ENCODE data around the gene APOBEC2.
A peak's percentile ranks its signal among the peaks of the same experiment; 100 is the strongest.

Gene APOBEC2

DNA sequence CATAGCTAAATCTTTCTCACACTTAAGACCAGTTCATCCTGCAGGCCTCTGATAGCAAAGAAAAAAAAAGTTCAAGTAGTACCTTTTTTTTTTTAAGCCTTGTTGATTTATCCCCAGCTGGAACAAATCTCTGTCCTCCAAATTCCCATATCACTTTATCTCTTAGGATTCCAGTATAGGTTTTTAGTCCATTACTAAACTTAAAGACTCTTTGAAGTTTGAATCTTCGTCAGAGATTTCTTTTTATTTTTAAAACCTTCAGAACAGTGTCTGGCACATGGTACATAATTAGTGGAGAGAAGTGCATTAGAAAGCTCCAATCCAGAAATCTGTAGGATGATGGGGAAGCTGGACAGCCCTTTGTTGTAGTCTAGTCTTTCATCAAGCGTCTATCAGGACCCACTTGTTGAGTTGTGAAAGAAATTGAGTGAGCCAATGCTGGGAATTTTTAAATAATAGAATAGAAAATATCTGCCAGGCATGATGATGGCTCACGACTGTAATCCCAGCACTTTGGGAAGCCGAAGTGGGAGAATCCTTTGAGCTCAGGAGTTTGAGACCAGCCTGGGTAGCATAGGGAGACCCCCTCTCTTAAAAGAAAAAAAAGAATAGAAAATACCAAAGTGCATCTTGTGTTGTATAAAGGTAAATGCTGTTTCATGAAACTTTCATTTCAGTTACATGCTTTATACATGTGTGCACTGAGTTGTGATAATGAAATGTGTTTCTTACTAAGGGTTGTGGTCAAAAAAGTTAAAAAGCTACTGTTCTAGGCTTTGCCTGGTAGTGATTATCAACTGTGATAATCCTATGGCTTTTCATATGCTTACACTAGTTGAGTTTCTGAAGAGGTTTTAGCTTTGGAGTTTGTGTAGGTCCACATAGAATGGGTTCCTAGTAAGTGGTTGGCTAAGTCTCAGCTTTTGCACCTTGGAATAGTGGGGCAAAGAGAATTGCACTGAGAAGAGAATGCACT is 22.9 kb downstream of the APOBEC2 start:
- H3K4me1 ChIP-seq (ENCODE audit: insufficient read depth, low read length): peaks cover 51% of the 10 kb centered on the region
- H3K4me2 ChIP-seq (ENCODE audit: insufficient read depth, low read length): peak overlapping the region; percentile 90; the same call in 1 of the 2 replicates
- H3K9ac ChIP-seq (ENCODE audit: low read depth, low read length): peak overlapping the region; percentile 100; the same call in 1 of the 2 replicates
- no peaks in the 10 kb centered on the region for H3K27me3 ChIP-seq (ENCODE audit: insufficient read depth, low read length, poor library complexity)
- ATAC-seq (ENCODE audit: insufficient read depth, low read depth) (no peak), DNase-seq (no peak)
- H3K9me3 ChIP-seq (ENCODE audit: insufficient read depth, low read length, severe bottlenecking): no peaks in the 10 kb centered on the region
- H3K4me3 ChIP-seq (ENCODE audit: low read depth in 1 of 2, low read length in 2 of 2): peak overlapping the region in 1 of 2 experiments; percentile 69; a peak in 1 of 4 replicates
- peaks cover 87% of the 10 kb centered on the region for H3K79me2 ChIP-seq (ENCODE audit: insufficient read depth, low read length)
- no peak overlapping the region for H2AFZ ChIP-seq (ENCODE audit: low read depth, low read length)
- no peak overlapping the region for H3K27ac ChIP-seq (ENCODE audit: low read length)
- peaks cover 64% of the 10 kb centered on the region for H3K36me3 ChIP-seq (ENCODE audit: insufficient read depth, low read length)
- TF ChIP-seq, protein P1, sequence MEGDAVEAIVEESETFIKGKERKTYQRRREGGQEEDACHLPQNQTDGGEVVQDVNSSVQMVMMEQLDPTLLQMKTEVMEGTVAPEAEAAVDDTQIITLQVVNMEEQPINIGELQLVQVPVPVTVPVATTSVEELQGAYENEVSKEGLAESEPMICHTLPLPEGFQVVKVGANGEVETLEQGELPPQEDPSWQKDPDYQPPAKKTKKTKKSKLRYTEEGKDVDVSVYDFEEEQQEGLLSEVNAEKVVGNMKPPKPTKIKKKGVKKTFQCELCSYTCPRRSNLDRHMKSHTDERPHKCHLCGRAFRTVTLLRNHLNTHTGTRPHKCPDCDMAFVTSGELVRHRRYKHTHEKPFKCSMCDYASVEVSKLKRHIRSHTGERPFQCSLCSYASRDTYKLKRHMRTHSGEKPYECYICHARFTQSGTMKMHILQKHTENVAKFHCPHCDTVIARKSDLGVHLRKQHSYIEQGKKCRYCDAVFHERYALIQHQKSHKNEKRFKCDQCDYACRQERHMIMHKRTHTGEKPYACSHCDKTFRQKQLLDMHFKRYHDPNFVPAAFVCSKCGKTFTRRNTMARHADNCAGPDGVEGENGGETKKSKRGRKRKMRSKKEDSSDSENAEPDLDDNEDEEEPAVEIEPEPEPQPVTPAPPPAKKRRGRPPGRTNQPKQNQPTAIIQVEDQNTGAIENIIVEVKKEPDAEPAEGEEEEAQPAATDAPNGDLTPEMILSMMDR (IDR thresholded peaks at IDR 0.05; ENCODE audit: borderline replicate concordance, extremely low read depth, low read length, poor library complexity, severe bottlenecking): no peak
- TF ChIP-seq EZH2 (IDR thresholded peaks at IDR 0.05; ENCODE audit: borderline replicate concordance, low read depth, low read length, severe bottlenecking): no peak
- H4K20me1 ChIP-seq (ENCODE audit: insufficient read depth, low read length): peaks cover 53% of the 10 kb centered on the region

DNA sequence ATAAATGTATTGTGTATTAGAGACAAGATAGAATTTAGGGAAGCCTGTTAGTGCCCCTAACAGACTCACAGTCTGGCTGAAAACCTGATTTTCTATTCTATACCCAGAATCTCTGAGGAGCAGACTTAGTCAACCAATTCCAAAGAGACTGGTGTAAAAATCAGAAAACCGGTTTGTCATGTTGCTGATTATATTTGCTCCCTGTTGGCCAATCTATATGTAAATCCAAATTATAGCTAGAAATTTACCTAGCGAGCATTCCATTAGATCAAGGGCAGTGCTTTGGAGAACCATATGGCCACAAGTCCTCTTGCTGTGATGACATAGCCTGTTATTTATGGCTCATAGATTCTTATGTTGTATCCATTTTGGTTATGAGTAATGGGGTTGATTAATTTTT is 24.5 kb downstream of the APOBEC2 start:
- no peak for TF ChIP-seq EZH2 (IDR thresholded peaks at IDR 0.05; ENCODE audit: borderline replicate concordance, low read depth, low read length, severe bottlenecking)
- TF ChIP-seq, protein P1 (IDR thresholded peaks at IDR 0.05; ENCODE audit: borderline replicate concordance, extremely low read depth, low read length, poor library complexity, severe bottlenecking): no peak
- no peaks in the 10 kb centered on the region for H3K9me3 ChIP-seq (ENCODE audit: insufficient read depth, low read length, severe bottlenecking)
- no peak for ATAC-seq (ENCODE audit: insufficient read depth, low read depth)
- peak overlapping the region; percentile 90; the same call in 1 of the 2 replicates for H3K4me2 ChIP-seq (ENCODE audit: insufficient read depth, low read length)
- no peaks in the 10 kb centered on the region for H3K27me3 ChIP-seq (ENCODE audit: insufficient read depth, low read length, poor library complexity)
- no peak overlapping the region for H3K4me3 ChIP-seq (ENCODE audit: low read depth in 1 of 2, low read length in 2 of 2)
- no peak overlapping the region for H2AFZ ChIP-seq (ENCODE audit: low read depth, low read length)
- H3K4me1 ChIP-seq (ENCODE audit: insufficient read depth, low read length): peaks cover 46% of the 10 kb centered on the region
- no peak for DNase-seq
- peaks cover 61% of the 10 kb centered on the region for H4K20me1 ChIP-seq (ENCODE audit: insufficient read depth, low read length)
- H3K27ac ChIP-seq (ENCODE audit: low read length): no peak overlapping the region
- no peak overlapping the region for H3K9ac ChIP-seq (ENCODE audit: low read depth, low read length)
- peaks cover 77% of the 10 kb centered on the region for H3K36me3 ChIP-seq (ENCODE audit: insufficient read depth, low read length)
- H3K79me2 ChIP-seq (ENCODE audit: insufficient read depth, low read length): peaks cover 94% of the 10 kb centered on the region

DNA sequence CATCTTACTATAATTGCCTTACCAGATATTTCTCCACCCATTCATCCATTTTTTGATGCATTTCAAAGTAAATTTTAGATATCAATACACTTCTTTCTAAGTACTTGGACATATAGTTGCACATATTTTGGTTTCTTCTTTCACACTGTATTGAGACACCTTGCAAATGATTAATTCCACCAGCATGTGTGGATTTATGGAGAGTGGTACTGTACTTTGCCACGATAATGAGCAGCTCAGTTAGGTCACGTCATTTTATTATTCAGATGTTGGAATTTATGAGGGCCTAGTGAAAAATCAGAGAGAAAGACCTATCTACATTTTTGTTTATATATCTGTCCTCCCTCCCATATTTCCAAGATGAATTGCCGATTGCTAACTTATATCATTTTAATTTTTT is 25.1 kb downstream of the APOBEC2 start:
- no peaks in the 10 kb centered on the region for H3K27me3 ChIP-seq (ENCODE audit: insufficient read depth, low read length, poor library complexity)
- ATAC-seq (ENCODE audit: insufficient read depth, low read depth) (no peak), DNase-seq (no peak)
- no peak overlapping the region for H2AFZ ChIP-seq (ENCODE audit: low read depth, low read length)
- no peak overlapping the region for H3K4me3 ChIP-seq (ENCODE audit: low read depth in 1 of 2, low read length in 2 of 2)
- H3K4me1 ChIP-seq (ENCODE audit: insufficient read depth, low read length): peaks cover 46% of the 10 kb centered on the region
- H3K36me3 ChIP-seq (ENCODE audit: insufficient read depth, low read length): peaks cover 81% of the 10 kb centered on the region
- peaks cover 98% of the 10 kb centered on the region for H3K79me2 ChIP-seq (ENCODE audit: insufficient read depth, low read length)
- peaks cover 61% of the 10 kb centered on the region for H4K20me1 ChIP-seq (ENCODE audit: insufficient read depth, low read length)
- TF ChIP-seq, protein P1 (IDR thresholded peaks at IDR 0.05; ENCODE audit: borderline replicate concordance, extremely low read depth, low read length, poor library complexity, severe bottlenecking): no peak
- TF ChIP-seq EZH2 (IDR thresholded peaks at IDR 0.05; ENCODE audit: borderline replicate concordance, low read depth, low read length, severe bottlenecking): no peak
- peak overlapping the region; percentile 42; the same call in 1 of the 2 replicates for H3K4me2 ChIP-seq (ENCODE audit: insufficient read depth, low read length)
- H3K27ac ChIP-seq (ENCODE audit: low read length): no peak overlapping the region
- H3K9ac ChIP-seq (ENCODE audit: low read depth, low read length): no peak overlapping the region
- no peaks in the 10 kb centered on the region for H3K9me3 ChIP-seq (ENCODE audit: insufficient read depth, low read length, severe bottlenecking)
